Cardiac fibroblast (primary cell): ENCODE measurements around the gene RRM1.

Experiments used
- DNase-seq, 2 donors: peaks; one replicate each; pipeline versions ENCODE4 v3.0.0 to v3.0.0-alpha.2; 2010; ENCODE audit warnings: low read depth in 2 of 2
- H3K4me3 ChIP-seq, 2 donors: replicated peaks in 1 of 2; 1 replicate in 1 of 2; 2 replicates in 1 of 2; pipeline ENCODE4 v1.5.1; 2011; ENCODE audit warnings: low read depth in 2 of 2, low read length in 2 of 2, mild to moderate bottlenecking in 2 of 2, moderate library complexity in 1 of 2
- CTCF ChIP-seq: IDR thresholded peaks from one replicate; pipeline ENCODE4 v1.5.1; 2011; ENCODE audit warnings: low read depth, mild to moderate bottlenecking, low read length, inconsistent platforms

RRM1 gene

GRCh38 chr11:4185561-4185960 is 91.0 kb downstream of the RRM1 start:
- H3K4me3 ChIP-seq = no peak overlapping the region
- no peak for DNase-seq
- TF ChIP-seq CTCF = no peak

GRCh38 chr11:4186464-4187054 is 92.0 kb downstream of the RRM1 start:
- TF ChIP-seq CTCF = no peak
- DNase-seq = no peak
- H3K4me3 ChIP-seq = peak overlapping the region; percentile 60 to 70

- DNase-seq = peak; percentile 71 to 96
- peak overlapping the region; percentile 60 to 70 for H3K4me3 ChIP-seq
- TF ChIP-seq CTCF = peak; percentile 84
These were observed 92.7 kb downstream of the RRM1 start for GRCh38 chr11:4187055-4187988.
